Measurements from ENCODE around the gene TMPRSS15. TPM values are rescaled to one million over a fixed set of nuclear protein-coding genes. Genes with fewer than 3 reads are reported as not detected.

TMPRSS15 gene
- 0.97 TPM in 1 of 3 replicates, not detected in the others for total RNA-seq
- long read RNA-seq, result 0 reads

- Mint-ChIP-seq H3K36me3 (ENCODE audit: low read depth) (no peaks in the 10 kb centered on the region), H3K27ac (ENCODE audit: unreplicated experiment) (no peak within 1 kb of the TSS), H3K9me3 (ENCODE audit: low read depth) (peaks cover 11% of the 10 kb centered on the region), H3K4me1 (ENCODE audit: low read depth) (no peaks in the 10 kb centered on the region), H3K27me3 (ENCODE audit: low read depth) (peaks cover 12% of the 10 kb centered on the region), H3K4me3 (ENCODE audit: unreplicated experiment) (no peak within 1 kb of the TSS)
- DNase-seq (ENCODE audit: low spot score), result no peak
- no peak for TF ChIP-seq CTCF (IDR thresholded peaks at IDR 0.05)
Observed at GRCh38 chr21:18403735-18404450, at the start of gene TMPRSS15. TMPRSS15 (minus strand) TSS chr21:18403785; CDS start chr21:18403622, 163 bp downstream.

GRCh38 chr21:18451670-18452069 is 48.1 kb upstream of the TMPRSS15 start:
- no peaks in the 10 kb centered on the region for H3K27me3 Mint-ChIP-seq (ENCODE audit: low read depth)
- no peak for TF ChIP-seq CTCF (IDR thresholded peaks at IDR 0.05)
- peaks cover 4% of the 10 kb centered on the region for H3K4me1 Mint-ChIP-seq (ENCODE audit: low read depth)

GRCh38 chr21:18449605-18450550 is 46.3 kb upstream of the TMPRSS15 start:
- Mint-ChIP-seq H3K27ac (ENCODE audit: unreplicated experiment) (no peak overlapping the region), H3K27me3 (ENCODE audit: low read depth) (no peaks in the 10 kb centered on the region), H3K4me1 (ENCODE audit: low read depth) (peaks cover 4% of the 10 kb centered on the region), H3K36me3 (ENCODE audit: low read depth) (peaks cover 2% of the 10 kb centered on the region), H3K9me3 (ENCODE audit: low read depth) (peaks cover 11% of the 10 kb centered on the region), H3K4me3 (ENCODE audit: unreplicated experiment) (no peak overlapping the region)
- no peak for DNase-seq (ENCODE audit: low spot score)
- no peak for TF ChIP-seq CTCF (IDR thresholded peaks at IDR 0.05)

More at GRCh38 chr21:18451670-18452069, 48.1 kb upstream of the TMPRSS15 start:
- H3K36me3 Mint-ChIP-seq (ENCODE audit: low read depth), result no peaks in the 10 kb centered on the region
- H3K27ac Mint-ChIP-seq (ENCODE audit: unreplicated experiment), result no peak overlapping the region
- peaks cover 3% of the 10 kb centered on the region for H3K9me3 Mint-ChIP-seq (ENCODE audit: low read depth)
- no peak overlapping the region for H3K4me3 Mint-ChIP-seq (ENCODE audit: unreplicated experiment)
- no peak for DNase-seq (ENCODE audit: low spot score)

GRCh38 chr21:18443701-18444100 is 40.1 kb upstream of the TMPRSS15 start:
- no peak overlapping the region for H3K27ac Mint-ChIP-seq (ENCODE audit: unreplicated experiment)
- no peaks in the 10 kb centered on the region for H3K27me3 Mint-ChIP-seq (ENCODE audit: low read depth)
- H3K36me3 Mint-ChIP-seq (ENCODE audit: low read depth), result peaks cover 4% of the 10 kb centered on the region
- H3K4me3 Mint-ChIP-seq (ENCODE audit: unreplicated experiment), result no peak overlapping the region
- DNase-seq (ENCODE audit: low spot score), result no peak
- TF ChIP-seq CTCF (IDR thresholded peaks at IDR 0.05), result no peak
- no peaks in the 10 kb centered on the region for H3K4me1 Mint-ChIP-seq (ENCODE audit: low read depth)
- H3K9me3 Mint-ChIP-seq (ENCODE audit: low read depth), result peaks cover 19% of the 10 kb centered on the region

GRCh38 chr21:18443085-18443484 is 39.5 kb upstream of the TMPRSS15 start:
- DNase-seq (ENCODE audit: low spot score), result no peak
- peaks cover 19% of the 10 kb centered on the region for H3K9me3 Mint-ChIP-seq (ENCODE audit: low read depth)
- no peak for TF ChIP-seq CTCF (IDR thresholded peaks at IDR 0.05)
- H3K4me3 Mint-ChIP-seq (ENCODE audit: unreplicated experiment), result no peak overlapping the region
- H3K36me3 Mint-ChIP-seq (ENCODE audit: low read depth), result peaks cover 4% of the 10 kb centered on the region
- no peak overlapping the region for H3K27ac Mint-ChIP-seq (ENCODE audit: unreplicated experiment)
- no peaks in the 10 kb centered on the region for H3K4me1 Mint-ChIP-seq (ENCODE audit: low read depth)
- no peaks in the 10 kb centered on the region for H3K27me3 Mint-ChIP-seq (ENCODE audit: low read depth)
